Body of pancreas (tissue), 4 donors: ENCODE results near the gene GRK3. TPM values are rescaled to one million over a fixed set of nuclear protein-coding genes. Genes with fewer than 3 reads are reported as not detected.

Experiments used
- ATAC-seq: fragments of 150-250 bp; one replicate; pipeline ENCODE4 v1.9.1; 2016
- DNase-seq, 4 donors: peaks; one replicate each; pipeline ENCODE4 v3.0.0-alpha.2; 2019
- H3K27ac ChIP-seq, 4 donors: fragments of 200-600 bp; sonication (generic); 1 replicate in 3 of 4; 2 replicates in 1 of 4; pipeline versions ENCODE4 v1.5.1 to v1.6.1; 2016 to 2019; ENCODE audit warnings: mild to moderate bottlenecking in 1 of 4, mixed read lengths in 1 of 4, moderate library complexity in 1 of 4
- H3K27me3 ChIP-seq, 2 donors: fragments of 200-600 bp; sonication (generic); one replicate each; pipeline ENCODE4 v1.6.0; 2016; ENCODE audit warnings: mild to moderate bottlenecking in 1 of 2
- H3K36me3 ChIP-seq, 2 donors: fragments of 200-600 bp; sonication (generic); replicated peaks in 1 of 2; 2 replicates each; pipeline ENCODE4 v1.5.1; 2016; ENCODE audit warnings: low read depth in 2 of 2; ENCODE audit not compliant: insufficient read depth in 1 of 2
- H3K4me1 ChIP-seq: fragments of 200-600 bp; sonication (generic); one replicate; pipeline ENCODE4 v1.6.0; 2016
- H3K4me3 ChIP-seq, 2 donors: fragments of 200-600 bp; sonication (generic); 1 replicate in 1 of 2; 2 replicates in 1 of 2; pipeline ENCODE4 v1.5.1; 2016 to 2019
- H3K9me3 ChIP-seq, 3 donors: fragments of 200-600 bp; sonication (generic); 1 replicate in 2 of 3; 2 replicates in 1 of 3; pipeline ENCODE4 v1.5.1; 2016
- CTCF ChIP-seq, 7 experiments: fragments of 450-650 bp in 4 of 7; fragments of 200-600 bp in 3 of 7; sonication (generic) in 3 of 7; IDR thresholded peaks; one replicate each; pipeline ENCODE4 v1.5.1; 2016 to 2019; ENCODE audit warnings: antibody characterized with exemption in 7 of 7
- POLR2A ChIP-seq, 3 donors: fragments of 450-650 bp; IDR thresholded peaks; one replicate each; pipeline ENCODE4 v1.6.1; 2016; ENCODE audit warnings: antibody characterized with exemption in 3 of 3, mild to moderate bottlenecking in 2 of 3
- WGBS, 2 donors: methylation state at CpG; one replicate each; pipeline ENCODE4 v1.1.5; 2017; 5-methylcytosine and 5-hydroxymethylcytosine counted together
- intact Hi-C: fragments of 100-400 bp; cut with DNase I; formaldehyde crosslinking; loops from one replicate; pipeline ENCODE4 v1.15.1; 2023
- total RNA-seq, 2 donors: library from RNA; depleted of rRNA; stranded (reverse); fragments of >200 nt; gene quantifications; one replicate each; pipeline ENCODE4 v1.1.0, GENCODE V29; 2016

The GRK3 gene
- total RNA-seq, 2 donors from 2014 or later, result 10.4 to 10.9 TPM

GRCh38 chr22:25754527-25755202, 190.2 kb downstream of the GRK3 start:
- WGBS, 2 donors, result 66 to 69% methylated on average over 19 to 24 of the region's 24 CpGs
- no peaks in the 10 kb centered on the region for H3K9me3 ChIP-seq
- peak in 1 of 4 donors; percentile 14 for DNase-seq
- H3K4me3 ChIP-seq, result no peak overlapping the region
- no peaks in the 10 kb centered on the region for H3K27me3 ChIP-seq
- intact Hi-C loops, result no loop called here
- H3K36me3 ChIP-seq, result no peaks in the 10 kb centered on the region
- TF ChIP-seq CTCF (IDR thresholded peaks at IDR 0.05), result no peak
- TF ChIP-seq POLR2A (IDR thresholded peaks at IDR 0.05), result no peak
- H3K27ac ChIP-seq, result no peak overlapping the region
- ATAC-seq, result no peak
- no peaks in the 10 kb centered on the region for H3K4me1 ChIP-seq

GRCh38 chr22:25757686-25758085, 193.2 kb downstream of the GRK3 start:
- intact Hi-C loops, result no loop called here
- no peak for ATAC-seq
- Histone ChIP-seq H3K9me3 (no peaks in the 10 kb centered on the region), H3K4me1 (no peaks in the 10 kb centered on the region), H3K27me3 (no peaks in the 10 kb centered on the region), H3K27ac (no peak overlapping the region), H3K36me3 (no peaks in the 10 kb centered on the region), H3K4me3 (no peak overlapping the region)
- 59 to 72% methylated on average over 3 of the region's 3 CpGs for WGBS, 2 donors
- DNase-seq, result no peak
- TF ChIP-seq POLR2A (IDR thresholded peaks at IDR 0.05) (no peak), CTCF (IDR thresholded peaks at IDR 0.05) (no peak)

- WGBS, 2 donors, result 83 to 85% methylated on average over 8 of the region's 8 CpGs
- ATAC-seq (no peak), DNase-seq (no peak)
- Histone ChIP-seq H3K4me1 (no peaks in the 10 kb centered on the region), H3K27me3 (no peaks in the 10 kb centered on the region), H3K9me3 (no peaks in the 10 kb centered on the region), H3K4me3 (no peak overlapping the region), H3K27ac (no peak overlapping the region), H3K36me3 (no peaks in the 10 kb centered on the region)
- no peak for TF ChIP-seq CTCF (IDR thresholded peaks at IDR 0.05)
- TF ChIP-seq POLR2A (IDR thresholded peaks at IDR 0.05), result no peak
- intact Hi-C loops, result no loop called here
These were observed 193.8 kb downstream of the GRK3 start for GRCh38 chr22:25758316-25758715.

GRCh38 chr22:25759825-25760231, 195.4 kb downstream of the GRK3 start:
- intact Hi-C loops, result loop anchor here (10.0 kb wide), 1 partner anchor 395 kb away; no protein-coding TSS in a partner anchor
- peak; percentile 91 for ATAC-seq
- Histone ChIP-seq H3K4me3 (no peak overlapping the region), H3K9me3 (no peaks in the 10 kb centered on the region), H3K27me3 (no peaks in the 10 kb centered on the region), H3K27ac (peak overlapping the region in 2 of 4 donors; percentile 46 to 66), H3K36me3 (no peaks in the 10 kb centered on the region), H3K4me1 (no peaks in the 10 kb centered on the region)
- WGBS, 2 donors, result 25 to 35% methylated on average over 5 of the region's 5 CpGs
- peak; percentile 30 to 57 (median 36) for DNase-seq
- TF ChIP-seq CTCF (IDR thresholded peaks at IDR 0.05) (no peak), POLR2A (IDR thresholded peaks at IDR 0.05) (no peak)

GRCh38 chr22:25760294-25760693, 195.8 kb downstream of the GRK3 start:
- Histone ChIP-seq H3K9me3 (no peaks in the 10 kb centered on the region), H3K4me3 (no peak overlapping the region), H3K4me1 (no peaks in the 10 kb centered on the region), H3K27me3 (no peaks in the 10 kb centered on the region), H3K36me3 (no peaks in the 10 kb centered on the region), H3K27ac (peak overlapping the region in 2 of 4 donors; percentile 46 to 66)
- DNase-seq, result no peak
- TF ChIP-seq CTCF (IDR thresholded peaks at IDR 0.05), result no peak
- no peak for TF ChIP-seq POLR2A (IDR thresholded peaks at IDR 0.05)
- intact Hi-C loops, result loop anchor here (10.0 kb wide), 1 partner anchor 395 kb away; no protein-coding TSS in a partner anchor
- ATAC-seq, result no peak
- WGBS, 2 donors, result 38 to 63% methylated on average over 2 of the region's 2 CpGs
